ENCODE results near the gene PDCD2L.

PDCD2L gene

DNA sequence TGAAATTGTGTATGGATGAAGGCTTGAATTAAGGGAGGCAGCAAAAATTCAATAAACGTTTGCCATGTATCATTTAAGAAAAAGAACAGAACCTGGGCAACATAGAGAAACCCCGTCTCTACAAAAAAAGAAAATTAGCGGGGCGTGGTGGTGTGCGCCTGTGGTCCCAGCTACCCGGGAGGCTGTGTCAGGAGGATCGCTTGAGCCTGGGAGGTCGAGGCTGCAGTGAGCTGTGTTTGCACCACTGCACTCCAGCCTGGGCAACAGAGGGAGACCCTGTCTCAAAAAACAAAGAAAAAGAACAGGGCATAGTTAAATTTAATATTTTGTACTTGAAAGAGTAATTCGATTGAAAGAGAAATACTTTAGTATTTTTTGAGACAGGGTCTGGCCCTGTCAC lies 25.4 kb downstream of the PDCD2L start:
- TF ChIP-seq, protein P1, sequence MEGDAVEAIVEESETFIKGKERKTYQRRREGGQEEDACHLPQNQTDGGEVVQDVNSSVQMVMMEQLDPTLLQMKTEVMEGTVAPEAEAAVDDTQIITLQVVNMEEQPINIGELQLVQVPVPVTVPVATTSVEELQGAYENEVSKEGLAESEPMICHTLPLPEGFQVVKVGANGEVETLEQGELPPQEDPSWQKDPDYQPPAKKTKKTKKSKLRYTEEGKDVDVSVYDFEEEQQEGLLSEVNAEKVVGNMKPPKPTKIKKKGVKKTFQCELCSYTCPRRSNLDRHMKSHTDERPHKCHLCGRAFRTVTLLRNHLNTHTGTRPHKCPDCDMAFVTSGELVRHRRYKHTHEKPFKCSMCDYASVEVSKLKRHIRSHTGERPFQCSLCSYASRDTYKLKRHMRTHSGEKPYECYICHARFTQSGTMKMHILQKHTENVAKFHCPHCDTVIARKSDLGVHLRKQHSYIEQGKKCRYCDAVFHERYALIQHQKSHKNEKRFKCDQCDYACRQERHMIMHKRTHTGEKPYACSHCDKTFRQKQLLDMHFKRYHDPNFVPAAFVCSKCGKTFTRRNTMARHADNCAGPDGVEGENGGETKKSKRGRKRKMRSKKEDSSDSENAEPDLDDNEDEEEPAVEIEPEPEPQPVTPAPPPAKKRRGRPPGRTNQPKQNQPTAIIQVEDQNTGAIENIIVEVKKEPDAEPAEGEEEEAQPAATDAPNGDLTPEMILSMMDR (IDR thresholded peaks at IDR 0.05; ENCODE audit: low read depth, low read length), result no peak
- DNase-seq (ENCODE audit: low read depth, low spot score), result no peak
- in situ Hi-C loops (cut with HindIII; ENCODE audit: low sequenced_read_pairs), result no loop called here
- H3K4me3 ChIP-seq (ENCODE audit: low read depth, low read length), result peak overlapping the region; percentile 95

DNA sequence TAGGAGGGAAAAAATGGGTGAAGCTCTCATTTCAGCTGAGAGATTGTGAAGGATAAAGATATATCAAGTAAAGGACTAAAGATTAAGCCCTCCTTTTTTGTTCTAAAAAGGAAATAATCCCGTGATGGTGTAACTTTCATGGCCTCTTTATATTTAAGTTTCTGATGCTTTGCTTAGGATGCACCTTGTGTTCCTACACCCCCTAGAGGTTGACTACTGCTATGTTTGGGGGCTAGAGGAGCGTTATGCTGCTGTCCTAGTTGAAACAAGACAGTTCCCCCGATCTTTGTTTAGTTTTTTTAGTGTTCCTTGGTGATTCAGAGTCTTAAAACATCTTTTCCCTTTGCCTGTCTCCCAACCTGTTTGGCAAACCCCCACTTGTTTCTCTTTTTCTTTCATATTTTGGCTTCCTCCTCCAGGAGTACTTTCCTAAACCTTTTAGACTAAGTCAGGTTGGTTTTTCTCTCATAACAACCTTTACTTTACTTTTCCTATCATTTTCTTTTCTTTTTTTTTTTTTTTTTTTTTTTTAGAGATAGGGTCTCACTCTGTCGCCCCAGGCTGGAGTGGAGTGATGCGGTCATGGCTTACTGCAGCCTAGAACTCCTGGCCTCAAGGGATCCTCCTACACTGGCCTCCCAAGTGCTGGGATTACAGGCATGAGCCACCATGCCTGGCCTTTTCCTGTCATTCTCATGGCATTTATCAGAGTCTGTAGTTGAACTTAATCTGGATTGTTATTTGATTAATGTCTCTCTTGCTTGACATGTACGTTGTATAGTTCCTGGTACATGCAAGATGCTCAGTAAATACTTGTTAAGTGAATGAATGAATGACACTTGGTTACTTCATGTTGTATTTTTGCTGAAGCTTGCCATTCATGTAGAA lies 26.8 kb downstream of the PDCD2L start:
- DNase-seq (ENCODE audit: low read depth, low spot score), result peak; percentile 53
- in situ Hi-C loops (cut with HindIII; ENCODE audit: low sequenced_read_pairs), result no loop called here
- H3K4me3 ChIP-seq (ENCODE audit: low read depth, low read length), result no peak overlapping the region
- TF ChIP-seq, protein P1 (IDR thresholded peaks at IDR 0.05; ENCODE audit: low read depth, low read length), result peak; percentile 82

DNA sequence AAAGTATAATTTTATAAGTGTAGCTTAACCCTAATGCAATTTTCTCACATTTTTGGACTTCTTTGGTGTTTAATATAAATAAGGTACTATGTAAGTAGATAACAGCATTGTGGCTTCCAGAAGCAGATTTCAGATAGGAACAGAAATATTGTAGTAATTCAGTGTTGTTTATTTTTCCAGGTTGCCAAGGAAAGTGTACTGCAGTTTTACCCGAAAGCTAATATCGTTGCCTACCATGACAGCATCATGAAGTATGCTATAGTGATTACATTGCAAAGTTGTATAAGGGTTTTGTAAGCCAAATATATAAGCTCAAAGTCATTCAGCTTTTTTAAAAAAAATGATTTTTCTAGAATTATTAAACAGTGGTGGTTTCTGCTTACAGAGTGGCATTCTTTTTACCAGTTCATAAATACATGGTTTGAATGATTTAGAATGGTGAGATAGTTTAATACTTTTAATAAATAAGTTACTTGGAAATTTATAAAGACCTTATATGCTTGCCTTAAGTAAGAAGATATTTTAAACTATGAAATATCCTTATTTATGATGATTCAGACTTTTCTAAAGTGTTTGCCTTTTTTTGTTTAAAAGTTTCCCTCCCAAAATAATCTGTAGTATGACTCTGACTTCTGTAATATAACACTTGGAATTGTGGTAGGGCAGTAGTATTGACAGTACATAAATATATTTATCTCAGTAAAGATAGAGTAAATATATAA lies 27.6 kb downstream of the PDCD2L start:
- no peak for DNase-seq (ENCODE audit: low read depth, low spot score)
- H3K4me3 ChIP-seq (ENCODE audit: low read depth, low read length), result no peak overlapping the region
- in situ Hi-C loops (cut with HindIII; ENCODE audit: low sequenced_read_pairs), result no loop called here
- TF ChIP-seq, protein P1 (IDR thresholded peaks at IDR 0.05; ENCODE audit: low read depth, low read length), result no peak

DNA sequence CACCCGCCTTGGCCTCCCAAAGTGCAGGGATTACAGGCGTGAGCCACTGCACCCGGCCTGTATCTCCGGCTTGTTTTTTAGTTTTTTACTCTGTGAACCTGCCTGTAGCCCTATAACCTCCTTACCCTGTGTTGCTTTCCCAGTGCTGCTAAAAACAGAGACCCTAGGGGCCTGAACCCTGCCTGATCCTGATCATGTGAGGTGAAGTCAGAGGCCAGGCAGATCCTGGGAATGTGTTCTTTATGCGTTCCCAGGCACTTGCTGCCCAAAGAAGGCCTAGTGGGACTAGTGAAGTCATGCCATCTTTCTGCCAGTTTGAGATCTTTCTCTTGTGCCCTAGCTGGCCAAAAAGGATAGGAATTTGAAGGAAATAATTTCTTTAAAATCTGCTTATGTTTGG lies 28.6 kb downstream of the PDCD2L start:
- TF ChIP-seq, protein P1 (IDR thresholded peaks at IDR 0.05; ENCODE audit: low read depth, low read length), result no peak
- no peak for DNase-seq (ENCODE audit: low read depth, low spot score)
- in situ Hi-C loops (cut with HindIII; ENCODE audit: low sequenced_read_pairs), result no loop called here
- no peak overlapping the region for H3K4me3 ChIP-seq (ENCODE audit: low read depth, low read length)

DNA sequence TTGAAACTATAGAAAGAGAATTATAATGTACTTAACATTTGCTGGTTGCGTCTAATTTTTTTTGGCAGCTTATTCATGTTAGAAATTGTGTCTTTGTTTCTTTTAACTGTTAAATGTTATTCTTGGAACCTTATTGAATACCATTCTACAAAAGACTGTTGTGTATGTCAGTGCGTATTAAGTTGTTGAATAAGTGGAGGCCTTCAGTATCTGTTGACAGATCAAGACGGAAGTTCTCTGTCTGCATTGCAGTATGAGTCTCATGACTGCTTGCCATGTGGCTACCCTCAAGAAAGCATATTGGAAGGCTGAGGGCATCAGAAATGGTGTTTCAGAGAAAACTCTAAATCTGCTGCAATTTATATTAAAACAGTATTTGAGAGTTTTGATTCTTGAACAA lies 32.5 kb downstream of the PDCD2L start:
- peak; percentile 12 for DNase-seq (ENCODE audit: low read depth, low spot score)
- in situ Hi-C loops (cut with HindIII; ENCODE audit: low sequenced_read_pairs), result no loop called here
- no peak overlapping the region for H3K4me3 ChIP-seq (ENCODE audit: low read depth, low read length)
- TF ChIP-seq, protein P1 (IDR thresholded peaks at IDR 0.05; ENCODE audit: low read depth, low read length), result no peak

DNA sequence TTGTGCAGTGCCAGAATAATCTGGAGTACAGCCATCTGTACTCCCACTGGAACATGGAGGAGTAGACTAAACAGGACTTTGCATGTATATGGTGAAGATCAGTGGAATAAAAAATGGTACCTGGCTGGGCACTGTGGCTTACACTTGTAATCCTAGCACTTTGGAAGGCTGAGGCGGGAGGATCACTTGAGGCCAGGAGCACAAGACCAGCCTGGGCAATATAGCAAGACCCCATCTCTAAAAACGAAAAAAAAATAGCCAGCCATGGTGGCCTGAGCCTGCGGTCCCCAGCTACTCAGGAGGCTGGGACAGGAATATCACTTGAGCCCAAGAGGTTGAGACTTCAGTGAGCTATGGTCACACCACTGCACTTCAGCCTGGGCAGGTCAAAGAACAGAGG lies 44.0 kb downstream of the PDCD2L start:
- no peak for DNase-seq (ENCODE audit: low read depth, low spot score)
- TF ChIP-seq, protein P1 (IDR thresholded peaks at IDR 0.05; ENCODE audit: low read depth, low read length), result no peak
- H3K4me3 ChIP-seq (ENCODE audit: low read depth, low read length), result no peak overlapping the region
- in situ Hi-C loops (cut with HindIII; ENCODE audit: low sequenced_read_pairs), result no loop called here
